Measurements from ENCODE around the gene MMP3.

The MMP3 gene

DNA sequence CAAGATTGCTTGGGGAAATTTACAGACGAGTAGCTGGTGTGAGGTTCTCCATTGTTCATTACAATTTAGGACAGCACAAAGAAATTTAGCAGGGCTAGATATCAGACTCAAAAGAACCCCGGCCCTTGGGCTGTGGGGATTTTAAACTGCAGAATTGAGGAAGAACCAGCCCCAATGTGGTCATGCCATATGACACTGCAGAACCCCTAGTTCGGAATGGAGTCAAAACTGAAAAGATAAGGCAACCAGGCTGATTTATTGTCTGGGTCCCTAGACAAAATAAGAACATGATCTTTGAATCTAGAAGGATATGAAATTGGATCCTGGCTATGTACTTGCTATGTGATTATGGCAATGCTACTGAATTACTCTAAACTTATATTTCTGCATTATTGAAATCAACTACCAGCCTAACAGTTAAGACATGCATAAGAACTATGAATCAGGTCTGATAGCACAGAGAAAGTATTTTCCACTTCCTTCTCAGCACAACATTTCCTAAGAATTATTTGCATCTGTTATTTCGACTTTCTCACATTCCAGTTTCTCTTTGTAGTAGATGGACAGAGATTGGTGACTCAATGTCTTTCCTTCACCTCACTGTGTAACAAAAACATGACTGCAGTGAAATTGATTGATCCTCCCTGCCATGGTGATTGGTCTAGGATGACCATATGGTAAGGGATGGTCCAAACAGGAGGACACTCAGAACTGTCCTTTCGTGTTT, 13.2 kb downstream of the MMP3 start:
- no peaks in the 10 kb centered on the region for H3K36me3 ChIP-seq (ENCODE audit: low read length)
- H3K4me2 ChIP-seq (ENCODE audit: low read depth, low read length, poor library complexity, severe bottlenecking), result no peak overlapping the region
- H3F3A ChIP-seq (ENCODE audit: insufficient read depth), result no peaks in the 10 kb centered on the region
- TF ChIP-seq, protein P1, sequence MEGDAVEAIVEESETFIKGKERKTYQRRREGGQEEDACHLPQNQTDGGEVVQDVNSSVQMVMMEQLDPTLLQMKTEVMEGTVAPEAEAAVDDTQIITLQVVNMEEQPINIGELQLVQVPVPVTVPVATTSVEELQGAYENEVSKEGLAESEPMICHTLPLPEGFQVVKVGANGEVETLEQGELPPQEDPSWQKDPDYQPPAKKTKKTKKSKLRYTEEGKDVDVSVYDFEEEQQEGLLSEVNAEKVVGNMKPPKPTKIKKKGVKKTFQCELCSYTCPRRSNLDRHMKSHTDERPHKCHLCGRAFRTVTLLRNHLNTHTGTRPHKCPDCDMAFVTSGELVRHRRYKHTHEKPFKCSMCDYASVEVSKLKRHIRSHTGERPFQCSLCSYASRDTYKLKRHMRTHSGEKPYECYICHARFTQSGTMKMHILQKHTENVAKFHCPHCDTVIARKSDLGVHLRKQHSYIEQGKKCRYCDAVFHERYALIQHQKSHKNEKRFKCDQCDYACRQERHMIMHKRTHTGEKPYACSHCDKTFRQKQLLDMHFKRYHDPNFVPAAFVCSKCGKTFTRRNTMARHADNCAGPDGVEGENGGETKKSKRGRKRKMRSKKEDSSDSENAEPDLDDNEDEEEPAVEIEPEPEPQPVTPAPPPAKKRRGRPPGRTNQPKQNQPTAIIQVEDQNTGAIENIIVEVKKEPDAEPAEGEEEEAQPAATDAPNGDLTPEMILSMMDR (IDR thresholded peaks at IDR 0.05; ENCODE audit: insufficient read depth, low read length, poor library complexity, severe bottlenecking), result no peak
- no peak for TF ChIP-seq EZH2phosphoT487 (conservative IDR thresholded peaks at IDR 0.05; ENCODE audit: low read length)
- H3K9ac ChIP-seq (ENCODE audit: low read length), result no peak overlapping the region
- H4K20me1 ChIP-seq (ENCODE audit: low read depth, low read length), result no peaks in the 10 kb centered on the region
- no peak overlapping the region for H3K4me3 ChIP-seq (ENCODE audit: insufficient read depth, low read length, poor library complexity, severe bottlenecking)
- H3K9me2 ChIP-seq (replicated peaks; ENCODE audit: insufficient read depth, low read length), result no peaks in the 10 kb centered on the region
- no peaks in the 10 kb centered on the region for H3K27me3 ChIP-seq (ENCODE audit: low read length)
- H3K79me2 ChIP-seq (ENCODE audit: insufficient read depth, low read length), result no peaks in the 10 kb centered on the region
- H3K27ac ChIP-seq (ENCODE audit: low read depth, low read length), result no peak overlapping the region
- no peaks in the 10 kb centered on the region for H3K9me3 ChIP-seq (ENCODE audit: insufficient read depth, low read length)
- H2AFZ ChIP-seq (ENCODE audit: low read depth, low read length, severe bottlenecking), result no peak overlapping the region

DNA sequence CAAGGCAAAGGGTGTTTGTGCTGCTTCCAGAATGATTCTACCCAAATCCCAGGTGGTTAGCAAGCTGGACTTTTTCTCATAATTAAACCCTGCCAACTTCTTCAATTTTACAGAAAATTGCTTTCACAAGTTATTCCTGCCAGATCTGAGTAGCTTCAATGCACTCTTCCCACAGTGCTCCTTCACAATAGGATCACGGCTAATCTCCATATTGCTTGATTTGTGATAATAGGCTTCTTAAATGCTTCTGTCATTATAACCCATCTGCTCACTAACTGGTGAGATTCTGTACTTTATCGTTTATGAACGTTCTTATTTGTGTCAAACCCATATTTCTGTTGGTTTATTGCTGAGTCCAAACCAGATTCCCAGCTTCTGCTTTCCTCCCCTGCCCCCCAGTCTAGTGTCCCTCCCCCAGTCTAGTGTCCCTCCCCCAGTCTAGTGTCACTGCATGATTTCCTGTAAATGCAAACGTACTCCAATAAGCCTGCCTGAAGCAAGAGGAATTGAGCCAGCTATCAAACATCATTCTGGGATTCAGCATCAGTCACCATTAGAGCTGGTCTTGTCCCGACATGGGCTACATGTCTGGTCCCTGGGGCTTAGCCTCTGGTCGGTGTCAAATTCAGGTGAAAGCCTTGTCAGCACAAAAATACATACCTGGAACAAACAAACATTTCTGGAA, 14.0 kb downstream of the MMP3 start:
- no peaks in the 10 kb centered on the region for H3K9me3 ChIP-seq (ENCODE audit: insufficient read depth, low read length)
- H3F3A ChIP-seq (ENCODE audit: insufficient read depth), result no peaks in the 10 kb centered on the region
- no peaks in the 10 kb centered on the region for H3K27me3 ChIP-seq (ENCODE audit: low read length)
- no peak overlapping the region for H3K27ac ChIP-seq (ENCODE audit: low read depth, low read length)
- no peak for TF ChIP-seq EZH2phosphoT487 (conservative IDR thresholded peaks at IDR 0.05; ENCODE audit: low read length)
- TF ChIP-seq, protein P1 (IDR thresholded peaks at IDR 0.05; ENCODE audit: insufficient read depth, low read length, poor library complexity, severe bottlenecking), result no peak
- no peak overlapping the region for H3K9ac ChIP-seq (ENCODE audit: low read length)
- H3K4me3 ChIP-seq (ENCODE audit: insufficient read depth, low read length, poor library complexity, severe bottlenecking), result no peak overlapping the region
- H4K20me1 ChIP-seq (ENCODE audit: low read depth, low read length), result no peaks in the 10 kb centered on the region
- H3K9me2 ChIP-seq (replicated peaks; ENCODE audit: insufficient read depth, low read length), result no peaks in the 10 kb centered on the region
- no peak overlapping the region for H2AFZ ChIP-seq (ENCODE audit: low read depth, low read length, severe bottlenecking)
- no peaks in the 10 kb centered on the region for H3K79me2 ChIP-seq (ENCODE audit: insufficient read depth, low read length)
- no peak overlapping the region for H3K4me2 ChIP-seq (ENCODE audit: low read depth, low read length, poor library complexity, severe bottlenecking)
- H3K36me3 ChIP-seq (ENCODE audit: low read length), result no peaks in the 10 kb centered on the region

DNA sequence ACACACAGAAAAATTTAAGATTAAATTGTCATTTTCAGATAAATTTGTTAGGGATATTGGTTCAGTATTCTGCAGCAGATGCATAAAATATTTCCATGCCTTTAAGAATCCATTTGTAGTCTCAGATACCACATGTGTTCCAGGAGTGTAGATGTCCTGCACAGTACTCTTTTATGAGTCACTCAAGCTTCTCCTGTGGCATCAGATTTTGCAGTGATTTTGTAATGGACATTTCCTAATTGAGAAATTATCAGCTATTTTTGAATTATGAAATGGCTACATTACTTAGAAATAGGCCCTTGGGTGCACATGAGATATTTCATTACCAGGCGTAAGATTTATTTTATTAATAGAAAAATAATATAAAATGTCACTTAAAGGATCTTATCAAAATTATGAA, 18.9 kb downstream of the MMP3 start:
- no peak for TF ChIP-seq EZH2phosphoT487 (conservative IDR thresholded peaks at IDR 0.05; ENCODE audit: low read length)
- TF ChIP-seq, protein P1 (IDR thresholded peaks at IDR 0.05; ENCODE audit: insufficient read depth, low read length, poor library complexity, severe bottlenecking), result no peak
- no peak overlapping the region for H3K4me3 ChIP-seq (ENCODE audit: insufficient read depth, low read length, poor library complexity, severe bottlenecking)
- no peaks in the 10 kb centered on the region for H3K36me3 ChIP-seq (ENCODE audit: low read length)
- no peaks in the 10 kb centered on the region for H3F3A ChIP-seq (ENCODE audit: insufficient read depth)
- no peaks in the 10 kb centered on the region for H4K20me1 ChIP-seq (ENCODE audit: low read depth, low read length)
- H3K9me3 ChIP-seq (ENCODE audit: insufficient read depth, low read length), result no peaks in the 10 kb centered on the region
- H3K27ac ChIP-seq (ENCODE audit: low read depth, low read length), result no peak overlapping the region
- H3K4me2 ChIP-seq (ENCODE audit: low read depth, low read length, poor library complexity, severe bottlenecking), result no peak overlapping the region
- no peaks in the 10 kb centered on the region for H3K79me2 ChIP-seq (ENCODE audit: insufficient read depth, low read length)
- no peak overlapping the region for H2AFZ ChIP-seq (ENCODE audit: low read depth, low read length, severe bottlenecking)
- H3K9me2 ChIP-seq (replicated peaks; ENCODE audit: insufficient read depth, low read length), result no peaks in the 10 kb centered on the region
- H3K9ac ChIP-seq (ENCODE audit: low read length), result no peak overlapping the region
- H3K27me3 ChIP-seq (ENCODE audit: low read length), result no peaks in the 10 kb centered on the region

Data from SU-DHL-6 (cell line).